HCT116 (cell line): ENCODE data around the gene GPR4. TPM values are rescaled to one million over a fixed set of nuclear protein-coding genes. Genes with fewer than 3 reads are reported as not detected.

Source experiments
- ATAC-seq: fragments of 200-7000 bp; cut with Tn5 transposase; 2 replicates; pipeline ENCODE4 v1.9.1; 2020; ENCODE audit warnings: mild to moderate bottlenecking, moderate library complexity
- BruUV-seq: library from RNA; stranded (reverse); fragments of 400-500 nt; replicated peaks from 2 replicates; lab custom pipeline; 2021; lab: Mats Ljungman, UMichigan
- CTCF ChIA-PET: fragments of 300-600 bp; sonication (Branson Sonifier 250); formaldehyde crosslinking; loops from one replicate; lab custom pipeline; 2021; ENCODE audit warnings: antibody characterized with exemption; lab: Charles Lee
- POLR2A ChIA-PET: fragments of 300-600, 350-600 bp; sonication (Branson Sonifier 250); formaldehyde crosslinking; loops from one replicate; lab custom pipeline; 2021; ENCODE audit warnings: antibody characterized with exemption; lab: Charles Lee
- RAD21 ChIA-PET, 2 experiments: fragments of 300-600 bp; sonication (Branson Sonifier 250); formaldehyde crosslinking; loops; one replicate each; lab custom pipeline; 2023; ENCODE audit warnings: low total read pairs in 2 of 2; ENCODE audit not compliant: uncharacterized antibody in 2 of 2, unreplicated experiment in 2 of 2, low non-redundant PET in 1 of 2; lab: Charles Lee
- DNase-seq: peaks from one replicate; pipeline ENCODE4 v3.0.0-alpha.2; 2010; ENCODE audit warnings: low read depth, low spot score
- H2AFZ ChIP-seq: fragments of 200-600 bp; shearing (Covaris generic), sonication (generic); 2 replicates; pipeline ENCODE4 v1.6.1; 2017; ENCODE audit warnings: low read depth, mixed run types, mixed read lengths, antibody characterized with exemption, low read length; ENCODE audit not compliant: poor library complexity, severe bottlenecking
- H3K27ac ChIP-seq: 2 replicates; pipeline ENCODE4 v1.5.1; 2012; ENCODE audit warnings: low read depth, low read length
- H3K27me3 ChIP-seq: fragments of 200-600 bp; sonication (generic); 2 replicates; pipeline ENCODE4 v1.6.1; 2016; ENCODE audit warnings: mixed run types, low read length, mixed read lengths; ENCODE audit not compliant: insufficient read depth
- H3K36me3 ChIP-seq, 2 experiments: fragments of 200-500 bp in 1 of 2; fragments of 200-600 bp in 1 of 2; sonication (Bioruptor generic) in 1 of 2; sonication (generic) in 1 of 2; 2 replicates each; pipeline versions ENCODE4 v1.5.1 to v1.6.1; 2014 to 2016; ENCODE audit warnings: low read length in 2 of 2, inconsistent platforms in 1 of 2, mixed read lengths in 1 of 2, mixed run types in 1 of 2; ENCODE audit not compliant: insufficient read depth in 2 of 2, control insufficient read depth in 1 of 2
- H3K4me1 ChIP-seq, 2 experiments: fragments of 200-600 bp in 1 of 2; sonication (generic) in 1 of 2; 2 replicates each; pipeline versions ENCODE4 v1.5.1 to v1.6.1; 2012 to 2017; ENCODE audit warnings: low read length in 2 of 2, inconsistent platforms in 1 of 2, mild to moderate bottlenecking in 1 of 2, mixed read lengths in 1 of 2, mixed run types in 1 of 2, moderate library complexity in 1 of 2; ENCODE audit not compliant: insufficient read depth in 2 of 2, control insufficient read depth in 1 of 2
- H3K4me2 ChIP-seq: fragments of 200-600 bp; sonication (generic); 2 replicates; pipeline ENCODE4 v1.6.1; 2017; ENCODE audit warnings: mixed run types, low read length, mixed read lengths
- H3K4me3 ChIP-seq, 2 experiments: fragments of 200-600 bp in 1 of 2; sonication (generic) in 1 of 2; replicated peaks in 1 of 2; 2 replicates each; pipeline ENCODE4 v1.5.1; 2011 to 2016; ENCODE audit warnings: low read length in 2 of 2, control low read depth in 1 of 2, low read depth in 1 of 2, mild to moderate bottlenecking in 1 of 2, mixed read lengths in 1 of 2, mixed run types in 1 of 2
- H3K79me2 ChIP-seq: fragments of 200-600 bp; sonication (generic); 2 replicates; pipeline ENCODE4 v1.6.1; 2017; ENCODE audit warnings: mild to moderate bottlenecking, mixed run types, low read length, moderate library complexity, mixed read lengths; ENCODE audit not compliant: insufficient read depth
- H3K9ac ChIP-seq: fragments of 200-600 bp; sonication (generic); 2 replicates; pipeline ENCODE4 v1.6.1; 2016; ENCODE audit warnings: low read length, mixed read lengths
- H3K9me2 ChIP-seq: fragments of 200-600 bp; sonication (generic), shearing (Covaris generic); 2 replicates; pipeline ENCODE4 v1.6.1; 2017; ENCODE audit warnings: mixed run types, mild to moderate bottlenecking, moderate library complexity; ENCODE audit not compliant: insufficient read depth
- H3K9me3 ChIP-seq, 2 experiments: fragments of 200-500 bp in 1 of 2; fragments of 200-600 bp in 1 of 2; sonication (Bioruptor generic) in 1 of 2; sonication (generic) in 1 of 2; 2 replicates each; pipeline ENCODE4 v1.6.1; 2014 to 2017; ENCODE audit warnings: low read length in 2 of 2, mixed read lengths in 2 of 2, inconsistent platforms in 1 of 2, low read depth in 1 of 2, mild to moderate bottlenecking in 1 of 2, mixed run types in 1 of 2, moderate library complexity in 1 of 2; ENCODE audit not compliant: control insufficient read depth in 1 of 2, insufficient read depth in 1 of 2
- H4K20me1 ChIP-seq: fragments of 200-600 bp; sonication (generic), shearing (Covaris generic); 2 replicates; pipeline ENCODE4 v1.6.1; 2017; ENCODE audit warnings: mixed run types, mild to moderate bottlenecking, moderate library complexity; ENCODE audit not compliant: insufficient read depth
- CTCF ChIP-seq, 3 experiments: fragments of 200-600 bp in 1 of 3; sonication (generic) in 1 of 3; IDR thresholded peaks in 2 of 3; conservative IDR thresholded peaks in 1 of 3; 2 replicates each; pipeline ENCODE4 v1.5.1; 2012 to 2017; ENCODE audit warnings: low read depth in 2 of 3, low read length in 2 of 3, antibody characterized with exemption in 1 of 3, borderline replicate concordance in 1 of 3, control low read depth in 1 of 3, mild to moderate bottlenecking in 1 of 3, mixed read lengths in 1 of 3, mixed run types in 1 of 3, moderate library complexity in 1 of 3; ENCODE audit not compliant: insufficient read depth in 1 of 3
- EGR1 ChIP-seq: IDR thresholded peaks from 2 replicates; pipeline ENCODE4 v1.6.1; 2012; ENCODE audit warnings: low read depth
- EZH2phosphoT487 ChIP-seq: fragments of 200-600 bp; IDR thresholded peaks from 2 replicates; pipeline ENCODE4 v1.6.1; 2018; ENCODE audit warnings: antibody characterized with exemption, borderline replicate concordance
- JUND ChIP-seq: IDR thresholded peaks from 2 replicates; pipeline ENCODE4 v1.6.1; 2012
- POLR2AphosphoS5 ChIP-seq: IDR thresholded peaks from 2 replicates; pipeline ENCODE4 v1.6.1; 2011; ENCODE audit warnings: mild to moderate bottlenecking, low read depth, low read length, moderate library complexity
- RAD21 ChIP-seq: IDR thresholded peaks from 2 replicates; pipeline ENCODE4 v1.6.1; 2012; ENCODE audit warnings: low read depth, mild to moderate bottlenecking
- SIN3A ChIP-seq: IDR thresholded peaks from 2 replicates; pipeline ENCODE4 v1.6.1; 2012; ENCODE audit warnings: low read depth
- SP1 ChIP-seq: IDR thresholded peaks from 2 replicates; pipeline ENCODE4 v1.6.1; 2012; ENCODE audit warnings: low read depth
- SRF ChIP-seq: IDR thresholded peaks from 2 replicates; pipeline ENCODE4 v1.6.1; 2012; ENCODE audit warnings: low read depth
- YY1 ChIP-seq: IDR thresholded peaks from 2 replicates; pipeline ENCODE4 v1.6.1; 2011; ENCODE audit warnings: low read length, low read depth, moderate library complexity, mild to moderate bottlenecking; ENCODE audit not compliant: insufficient replicate concordance; ENCODE audit errors: extremely low read depth
- ZFX ChIP-seq: fragments of 450-650 bp; IDR thresholded peaks from 2 replicates; pipeline ENCODE4 v1.6.1; 2017
- ZNF274 ChIP-seq: fragments of 200-500 bp; sonication (Bioruptor generic); IDR thresholded peaks from 2 replicates; pipeline ENCODE4 v1.6.1; 2014; ENCODE audit warnings: mild to moderate bottlenecking, low read depth, low read length, inconsistent platforms
- intact Hi-C: fragments of 100-400 bp; cut with micrococcal nuclease; formaldehyde crosslinking; loops from 2 replicates; pipeline ENCODE4 v1.10.0; 2022
- total RNA-seq: library from RNA; stranded (reverse); gene quantifications from one replicate; pipeline ENCODE4 v1.2.1, GENCODE V29; 2021; ENCODE audit not compliant: unreplicated experiment

GPR4 gene
- total RNA-seq, 1 experiment from 2014 or later, result 0.10 TPM

DNA sequence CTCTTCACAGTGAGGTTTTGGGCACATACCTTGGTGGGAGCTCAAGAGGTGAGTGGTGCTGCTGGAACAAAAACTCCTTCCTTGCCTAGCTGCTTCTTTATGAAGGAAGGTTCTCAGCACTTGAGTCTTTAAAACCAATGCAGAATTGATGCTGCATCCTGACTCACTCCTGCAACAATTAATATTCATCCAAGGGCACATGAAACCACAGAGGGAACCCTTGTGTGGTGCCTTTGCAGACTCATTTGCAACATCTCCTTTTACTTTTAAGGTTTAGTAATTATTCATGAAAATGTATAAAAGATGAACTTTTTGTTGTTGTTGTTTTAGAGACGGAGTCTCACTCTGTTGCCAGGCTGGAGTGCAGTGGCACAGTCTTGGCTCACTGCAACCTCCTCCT is 47.5 kb downstream of the GPR4 start (continued):
- no peak for TF ChIP-seq CTCF (IDR thresholded peaks at IDR 0.05 in 2 of 3, conservative IDR thresholded peaks at IDR 0.05 in 1 of 3; ENCODE audit: borderline replicate concordance in 1 of 3, insufficient read depth in 1 of 3, low read depth in 2 of 3, low read length in 2 of 3)
- TF ChIP-seq EZH2phosphoT487, result no peak
- no peak for TF ChIP-seq SRF
- TF ChIP-seq SP1, result no peak
- TF ChIP-seq POLR2AphosphoS5, result no peak
- TF ChIP-seq SIN3A, result no peak
- no peak for TF ChIP-seq ZFX
- no peak for TF ChIP-seq JUND
- no peak for TF ChIP-seq EGR1
- TF ChIP-seq ZNF274, result no peak
- no peak for TF ChIP-seq RAD21

DNA sequence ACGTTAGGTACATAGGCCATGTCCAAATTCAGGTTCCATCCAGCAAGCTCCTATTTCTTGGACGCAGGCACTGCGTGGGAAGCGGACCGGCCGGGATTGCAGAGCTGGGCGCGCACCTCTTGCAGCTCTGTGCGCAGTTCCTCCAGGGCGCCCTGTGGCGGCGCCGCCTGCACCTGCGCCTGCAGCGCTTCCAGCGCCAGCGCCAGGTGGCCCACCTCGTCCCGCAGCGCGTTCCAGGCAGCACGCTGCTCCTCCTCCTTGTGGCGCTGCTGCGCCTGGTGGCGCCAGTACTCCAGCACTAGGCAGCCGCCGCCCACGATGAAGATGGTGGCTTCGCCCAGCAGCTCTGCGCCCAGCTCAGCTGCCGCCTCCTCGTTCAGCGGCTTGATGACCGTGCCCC is 48.5 kb downstream of the GPR4 start:
- Histone ChIP-seq H3K4me1 (peaks cover 5 to 11% of the 10 kb centered on the region in 2 experiments), H3K27ac (no peak overlapping the region), H3K9me3 (no peaks in the 10 kb centered on the region), H3K9ac (no peak overlapping the region), H3K36me3 (no peaks in the 10 kb centered on the region; a peak in 1 of 4 replicates), H3K9me2 (no peaks in the 10 kb centered on the region), H4K20me1 (no peaks in the 10 kb centered on the region), H3K4me3 (no peak overlapping the region), H3K4me2 (no peak overlapping the region), H3K27me3 (no peaks in the 10 kb centered on the region), H3K79me2 (peaks cover 10% of the 10 kb centered on the region)
- ATAC-seq, result no peak
- POLR2A ChIA-PET, result no interaction called here
- intact Hi-C loops, result no loop called here
- DNase-seq, result no peak
- RAD21 ChIA-PET, result no interaction called here
- no TSS peak for BruUV-seq
- CTCF ChIA-PET, result no interaction called here
- no peak for TF ChIP-seq CTCF (IDR thresholded peaks at IDR 0.05 in 2 of 3, conservative IDR thresholded peaks at IDR 0.05 in 1 of 3; ENCODE audit: borderline replicate concordance in 1 of 3, insufficient read depth in 1 of 3, low read depth in 2 of 3, low read length in 2 of 3)
- TF ChIP-seq YY1, result no peak
- no peak for TF ChIP-seq SRF
- no peak for TF ChIP-seq JUND
- TF ChIP-seq EZH2phosphoT487, result no peak
- TF ChIP-seq, all 23 proteins: peak for 0
- no peak overlapping the region for H2AFZ ChIP-seq
